NCI-H2227 (cell line): ENCODE results near the gene SCML1.

Source experiments
- DNase-seq: peaks from one replicate; lab custom pipeline; 2025; ENCODE audit not compliant: unreplicated experiment; lab: John Stamatoyannopoulos, UW

SCML1 gene

GRCh38 chrX:17736856-17737709 lies at the start of gene SCML1:
Gene SCML1, plus strand, starts transcription at chrX:17737493. Its CDS starts 6,694 bp downstream, at chrX:17744187.
- peak; percentile 99 for DNase-seq

GRCh38 chrX:17687648-17688047 lies 49.6 kb upstream of the SCML1 start:
- DNase-seq: no peak

- peak; percentile 80 for DNase-seq
These were observed 47.3 kb upstream of the SCML1 start for GRCh38 chrX:17689971-17690409.

GRCh38 chrX:17692709-17693346 lies 44.5 kb upstream of the SCML1 start:
- DNase-seq: peak; percentile 25

GRCh38 chrX:17697191-17697590 lies 40.1 kb upstream of the SCML1 start:
- DNase-seq: no peak

- no peak for DNase-seq
These were observed 36.3 kb upstream of the SCML1 start for GRCh38 chrX:17700976-17701375.

GRCh38 chrX:17703201-17703600 lies 34.1 kb upstream of the SCML1 start:
- DNase-seq: no peak

- DNase-seq: no peak
These were observed 32.1 kb upstream of the SCML1 start for GRCh38 chrX:17705211-17705610.

- no peak for DNase-seq
These were observed 30.6 kb upstream of the SCML1 start for GRCh38 chrX:17706676-17707075.

GRCh38 chrX:17707731-17708130 lies 29.6 kb upstream of the SCML1 start:
- no peak for DNase-seq

- no peak for DNase-seq
These were observed 26.4 kb upstream of the SCML1 start for GRCh38 chrX:17710871-17711301.

GRCh38 chrX:17713288-17713687 lies 24.0 kb upstream of the SCML1 start:
- DNase-seq: no peak

GRCh38 chrX:17718649-17719165 lies 18.6 kb upstream of the SCML1 start:
- no peak for DNase-seq

- no peak for DNase-seq
These were observed 17.6 kb upstream of the SCML1 start for GRCh38 chrX:17719711-17720110.

GRCh38 chrX:17721715-17722114 lies 15.6 kb upstream of the SCML1 start:
- no peak for DNase-seq

GRCh38 chrX:17725181-17725580 lies 12.1 kb upstream of the SCML1 start:
- no peak for DNase-seq

GRCh38 chrX:17732138-17732783 lies 5.0 kb upstream of the SCML1 start:
- peak; percentile 41 for DNase-seq

- no peak for DNase-seq
These were observed 1.9 kb upstream of the SCML1 start for GRCh38 chrX:17735406-17735805.

- DNase-seq: no peak
These were observed 826 bp upstream of the SCML1 start for GRCh38 chrX:17736478-17736855.

GRCh38 chrX:17737710-17737985 lies 355 bp downstream of the SCML1 start:
- no peak for DNase-seq

GRCh38 chrX:17737986-17738713 lies 857 bp downstream of the SCML1 start:
- DNase-seq: peak; percentile 65
